Measurements from ENCODE around the gene RBM33.

- no peak for TF ChIP-seq CTCF (IDR thresholded peaks at IDR 0.05)
- no peak for TF ChIP-seq POLR2A (IDR thresholded peaks at IDR 0.05)
Measured at GRCh38 chr7:155698633-155699032, 54.2 kb downstream of the RBM33 start.

Measured in thyroid gland (tissue), 4 donors.